GM12874 (cell line): ENCODE results near the gene MARVELD1.
A peak's percentile ranks its signal among the peaks of the same experiment; 100 is the strongest.

Source experiments
- CTCF ChIP-seq: IDR thresholded peaks from 2 replicates; pipeline ENCODE4 v1.5.1; 2011; ENCODE audit warnings: low read depth, mild to moderate bottlenecking, control low read depth, low read length, moderate library complexity; ENCODE audit not compliant: insufficient read depth

Gene MARVELD1

GRCh38 chr10:97703398-97704067 lies 10.0 kb upstream of the MARVELD1 start:
- no peak for TF ChIP-seq CTCF

GRCh38 chr10:97704341-97704740 lies 9.2 kb upstream of the MARVELD1 start:
- TF ChIP-seq CTCF: no peak

GRCh38 chr10:97705006-97705670 lies 8.4 kb upstream of the MARVELD1 start:
- no peak for TF ChIP-seq CTCF

GRCh38 chr10:97707134-97707861 lies 6.2 kb upstream of the MARVELD1 start:
- TF ChIP-seq CTCF: no peak

- no peak for TF ChIP-seq CTCF
Observed at GRCh38 chr10:97708167-97708566, 5.4 kb upstream of the MARVELD1 start.

GRCh38 chr10:97708976-97709946 lies 4.3 kb upstream of the MARVELD1 start:
- peak; percentile 66 for TF ChIP-seq CTCF
